H4 (cell line): ENCODE results near the gene RAC2. TPM values are rescaled to one million over a fixed set of nuclear protein-coding genes. Genes with fewer than 3 reads are reported as not detected.
"Not testable (repeated sequence)": the region's sequence is repeated elsewhere in the genome, so short reads cannot be mapped to it uniquely, and the experiment has no call there.

Experiments used
- DNase-seq: peaks from one replicate; pipeline ENCODE4 v3.0.0-alpha.2; 2015; ENCODE audit warnings: low spot score
- total RNA-seq: library from RNA; depleted of rRNA; stranded (reverse); fragments of >200 nt; shearing (Covaris generic); gene quantifications from 2 replicates; pipeline ENCODE4 v1.2.3, GENCODE V29; 2014

RAC2 gene
- total RNA-seq, 1 experiment from 2014 or later = 20.9 TPM

DNA sequence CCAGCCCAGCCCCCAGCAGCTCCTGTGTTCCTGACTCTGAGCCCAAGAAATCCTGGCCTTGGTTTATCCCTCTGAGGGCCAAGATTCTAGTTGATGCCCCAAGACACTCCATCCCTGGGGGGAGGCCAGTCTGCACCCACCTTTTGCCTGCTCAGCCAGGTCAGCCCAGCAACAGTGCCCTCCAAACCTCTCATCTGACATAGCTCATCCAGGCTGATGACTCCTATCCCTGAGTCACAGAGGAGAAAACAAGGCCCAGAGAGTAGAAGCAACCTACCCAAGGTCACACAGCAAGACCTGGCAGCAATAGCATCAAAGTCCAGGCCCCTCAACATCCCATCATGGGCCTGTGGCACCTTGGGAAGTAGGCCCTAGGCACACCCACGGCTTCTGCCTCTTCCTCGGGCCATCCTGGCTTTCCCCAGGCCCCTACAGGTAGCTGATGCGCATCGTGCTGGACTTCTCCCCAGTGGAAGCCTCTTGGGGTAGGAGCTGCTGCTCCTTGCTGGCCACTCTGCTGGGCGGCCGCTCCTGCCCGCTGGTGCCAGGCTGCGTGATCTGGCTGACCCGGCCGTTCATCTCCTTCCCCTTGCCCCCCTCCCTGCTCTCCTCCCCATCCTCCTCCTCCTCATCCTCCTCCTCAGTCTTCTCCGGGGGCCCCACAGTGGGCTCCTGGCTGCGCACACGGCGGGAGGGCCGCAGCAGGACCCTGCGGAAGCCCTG is 37.8 kb downstream of the RAC2 start:
- no peak for DNase-seq

DNA sequence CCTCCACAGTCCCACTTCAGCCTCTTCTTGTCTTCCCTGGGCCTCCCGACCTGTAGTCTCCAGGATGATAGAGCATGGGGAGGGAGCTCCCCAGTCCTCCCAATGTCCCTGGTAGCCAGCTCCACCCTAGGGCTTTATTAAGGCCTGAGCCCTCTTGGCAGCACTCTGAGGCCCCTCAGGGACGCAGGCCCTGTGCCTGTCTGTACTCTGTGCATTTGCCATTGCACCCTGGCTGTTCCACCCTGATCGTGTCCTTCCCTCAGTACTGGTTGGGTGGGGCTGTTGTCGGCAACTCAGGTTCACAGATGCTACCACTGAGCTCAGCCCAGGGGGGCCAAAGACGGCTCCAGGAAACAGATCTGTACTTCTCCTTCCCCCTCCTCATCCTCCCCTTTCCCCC is 39.0 kb downstream of the RAC2 start:
- DNase-seq = no peak

DNA sequence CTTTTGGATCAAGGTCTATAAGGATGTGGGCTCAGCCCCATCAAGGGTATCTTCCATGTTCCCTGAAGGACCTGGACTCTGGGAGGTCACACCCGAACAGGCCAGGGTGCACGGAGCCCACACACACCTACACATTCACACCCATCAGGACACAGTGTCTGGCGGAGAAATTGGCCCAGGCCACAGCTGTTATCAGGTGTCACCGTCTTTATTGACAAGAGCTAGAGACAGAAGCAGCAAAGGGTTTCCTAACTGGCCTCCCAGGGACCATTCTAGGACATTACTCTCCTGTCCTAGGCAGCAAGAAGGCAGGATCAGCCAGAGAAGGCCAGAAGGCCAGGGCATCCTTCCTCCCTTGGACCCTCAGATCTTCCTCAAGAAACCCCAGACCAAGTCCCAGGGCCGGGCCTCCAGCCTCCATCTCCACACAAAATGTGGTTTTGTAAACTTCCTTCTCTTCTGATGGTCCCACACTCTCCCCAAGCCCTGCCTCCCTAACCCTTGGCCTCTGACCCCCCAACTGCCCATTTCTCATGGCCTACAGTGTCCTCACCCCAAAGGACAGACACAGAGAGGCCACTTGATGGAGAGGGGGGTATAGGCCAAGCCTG is 39.9 kb downstream of the RAC2 start:
- no peak for DNase-seq

DNA sequence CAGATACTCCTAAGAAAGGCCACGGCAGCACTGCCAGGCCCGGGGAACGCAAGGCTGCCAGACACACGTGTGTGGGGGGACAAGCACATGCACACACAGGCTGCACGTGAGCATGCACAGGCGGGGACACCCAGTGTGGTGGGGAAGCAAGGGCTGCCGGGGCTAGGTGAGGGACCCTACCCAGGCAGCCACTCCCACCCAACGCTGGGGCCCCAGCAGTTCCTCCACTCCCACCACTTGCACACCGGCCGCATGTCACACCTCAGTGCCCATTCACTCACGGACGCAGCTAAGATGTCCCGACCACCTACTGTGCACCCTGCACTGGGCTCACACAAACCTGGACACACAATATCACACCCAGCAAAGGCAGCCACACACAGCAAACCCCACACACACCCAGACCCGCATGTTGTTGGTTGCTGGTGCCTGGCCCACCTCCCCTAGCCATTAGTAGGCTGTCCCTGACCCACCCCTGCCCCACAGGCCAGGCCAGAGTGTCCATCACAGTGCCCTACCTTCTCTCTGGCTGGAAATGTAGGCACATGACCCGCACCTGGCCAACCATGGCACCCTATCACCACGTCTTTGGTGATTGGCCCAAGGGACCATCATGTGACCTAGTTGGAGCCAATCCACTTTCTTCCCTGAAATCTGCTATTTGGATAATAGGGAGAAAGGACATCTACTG is 40.6 kb downstream of the RAC2 start:
- no peak for DNase-seq

DNA sequence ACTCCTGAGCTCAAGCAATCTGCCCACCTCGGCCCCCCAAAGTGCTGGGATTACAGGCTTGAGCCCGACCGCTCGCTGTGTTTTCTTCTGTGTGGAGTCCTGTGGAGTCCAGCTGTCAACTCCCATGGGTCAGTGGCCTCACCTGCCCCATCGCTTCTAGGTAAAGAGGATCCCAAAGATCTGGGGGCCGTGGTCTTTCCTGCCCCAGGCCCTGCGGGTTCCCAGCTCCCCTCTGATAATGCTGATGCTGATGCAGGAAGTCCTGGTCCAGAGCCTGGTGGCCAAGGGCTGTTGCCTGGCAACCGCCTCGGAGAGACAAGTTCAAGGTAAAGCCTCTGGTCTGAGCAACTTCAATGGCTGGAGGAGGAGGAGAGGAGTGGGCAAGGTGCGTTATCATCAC is 41.4 kb downstream of the RAC2 start:
- no peak for DNase-seq

DNA sequence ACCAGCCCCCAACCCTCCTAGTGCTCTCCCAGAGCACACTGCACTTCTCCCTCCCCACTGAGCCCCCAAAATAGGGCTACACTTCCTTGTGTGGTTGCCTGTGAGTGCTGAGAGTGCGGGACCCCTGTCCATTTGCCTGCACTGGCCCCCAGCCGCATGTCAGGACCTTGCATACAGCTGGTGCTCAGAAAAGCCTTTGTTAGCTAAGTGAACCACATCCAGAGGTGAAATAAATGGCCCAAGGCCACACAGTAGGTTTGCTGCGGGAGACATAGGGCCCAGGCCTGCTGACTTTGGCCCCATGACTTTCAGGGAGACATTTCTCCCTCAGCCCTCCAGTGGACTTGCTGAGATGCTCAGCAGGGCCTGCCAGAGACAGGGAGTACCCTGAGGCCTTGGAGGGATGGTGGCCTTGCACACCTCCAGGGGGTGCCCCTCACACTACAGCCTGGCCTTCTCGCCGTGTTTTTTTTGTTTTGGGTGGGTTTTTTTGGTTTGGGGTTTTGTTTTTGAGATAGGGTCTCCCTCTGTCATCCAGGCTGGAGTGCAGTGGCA is 42.0 kb downstream of the RAC2 start:
- DNase-seq = no peak

DNA sequence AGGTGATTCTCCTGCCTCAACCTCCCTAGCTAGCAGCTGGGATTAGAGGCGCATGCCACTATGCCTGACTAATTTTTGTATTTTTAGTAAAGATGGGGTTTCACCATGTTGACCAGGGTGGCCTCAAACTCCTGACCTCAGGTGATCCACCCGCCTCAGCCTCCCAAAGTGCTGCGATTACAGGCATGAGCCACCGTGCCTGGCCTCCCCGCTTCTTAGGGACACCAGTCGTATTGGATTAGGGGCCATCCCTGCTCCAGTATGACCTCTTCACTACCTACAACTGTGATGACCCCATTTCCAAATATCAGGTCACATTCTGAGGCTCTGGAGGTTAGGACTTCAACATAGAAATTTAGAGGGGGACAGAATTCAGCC is 42.6 kb downstream of the RAC2 start:
- DNase-seq = not testable (repeated sequence)

DNA sequence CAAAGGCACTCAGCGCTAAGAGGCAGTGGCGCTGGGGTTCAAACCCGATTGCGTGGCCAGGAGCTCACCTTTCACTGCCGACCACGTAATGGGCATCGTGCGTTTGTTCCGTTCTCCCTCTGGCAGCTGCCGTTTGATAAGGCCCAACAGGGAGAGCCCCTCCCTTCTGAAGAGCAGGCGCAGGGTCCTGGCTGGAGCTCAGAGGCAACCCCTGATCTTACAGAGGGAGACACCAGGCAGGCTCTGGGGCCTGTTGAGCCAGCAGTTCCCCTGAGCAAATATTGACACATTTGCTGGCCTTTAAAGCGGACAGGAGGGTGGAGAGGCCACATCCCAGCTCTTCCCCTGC is 44.3 kb downstream of the RAC2 start:
- no peak for DNase-seq

DNA sequence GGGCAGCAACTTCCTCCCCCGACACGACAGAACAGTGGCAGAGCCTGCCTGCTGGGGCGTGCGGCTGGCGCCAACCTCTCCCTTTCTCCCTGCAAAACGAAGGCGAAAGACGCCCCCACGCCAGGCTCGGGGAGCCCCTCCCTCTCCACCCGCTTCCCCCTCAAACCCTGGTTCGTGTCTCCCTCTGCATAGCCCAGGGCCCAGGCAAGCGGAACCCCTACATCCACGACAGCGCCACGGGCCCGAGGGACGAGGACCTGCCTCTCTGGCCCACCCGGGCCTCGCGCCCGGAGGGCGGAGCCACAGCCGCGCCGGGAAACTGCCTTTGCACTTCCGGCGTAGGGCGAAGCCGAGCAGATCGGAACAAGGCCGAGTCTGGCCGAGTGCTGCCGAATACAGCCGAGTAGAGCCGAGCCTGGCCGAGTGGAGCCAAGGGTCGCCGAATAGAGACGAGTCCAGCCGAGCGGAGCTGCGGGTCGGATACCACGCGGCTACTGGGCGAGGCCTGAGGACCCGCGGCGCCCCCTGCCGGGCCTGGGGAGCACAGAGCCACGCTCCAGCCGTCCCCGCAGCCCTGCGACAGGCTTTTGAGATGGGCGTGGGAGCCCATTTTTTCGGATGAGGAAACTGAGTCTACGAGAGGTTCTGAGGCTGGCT is 44.8 kb downstream of the RAC2 start:
- DNase-seq = peak; percentile 94

DNA sequence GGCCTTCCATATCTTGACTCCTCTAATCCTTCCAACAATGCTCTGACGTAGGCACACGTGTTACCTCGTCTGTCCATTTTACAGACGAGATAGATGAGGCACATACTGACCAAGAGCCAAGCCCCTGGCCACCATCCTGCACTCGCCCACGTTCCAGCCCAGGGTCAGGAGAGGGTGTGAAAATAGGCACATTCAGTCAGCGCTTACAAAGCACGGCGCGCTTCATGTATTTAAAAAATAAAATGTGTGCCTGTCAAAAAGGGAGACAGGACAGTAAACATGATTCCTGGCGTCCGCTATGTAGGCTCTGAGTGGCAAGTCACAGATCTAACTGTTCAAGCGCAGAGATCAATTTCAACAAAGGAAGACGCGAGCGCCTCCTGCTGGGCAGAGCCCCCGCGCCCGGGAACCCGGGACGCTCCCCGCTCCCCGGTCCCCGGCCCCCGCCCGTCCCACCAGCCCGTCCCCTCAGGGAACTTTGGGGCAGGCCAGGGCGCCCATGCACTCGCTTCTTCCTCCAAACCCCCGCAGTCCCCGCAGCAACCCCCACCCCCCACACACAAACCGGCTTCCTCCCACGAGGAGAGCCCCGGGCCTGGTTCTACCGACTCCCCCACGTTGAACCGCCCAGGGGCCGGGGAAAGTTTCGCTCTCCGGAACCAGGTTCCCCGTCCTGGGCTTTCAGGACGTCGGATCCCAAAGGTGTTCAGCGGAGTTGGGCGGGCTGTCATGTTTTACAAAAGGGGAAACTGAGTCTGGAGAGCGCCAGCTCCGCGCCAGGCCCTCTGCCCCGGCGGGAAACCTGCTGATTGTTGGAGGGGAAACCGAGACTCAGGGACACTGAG is 45.6 kb downstream of the RAC2 start:
- peak; percentile 48 for DNase-seq

DNA sequence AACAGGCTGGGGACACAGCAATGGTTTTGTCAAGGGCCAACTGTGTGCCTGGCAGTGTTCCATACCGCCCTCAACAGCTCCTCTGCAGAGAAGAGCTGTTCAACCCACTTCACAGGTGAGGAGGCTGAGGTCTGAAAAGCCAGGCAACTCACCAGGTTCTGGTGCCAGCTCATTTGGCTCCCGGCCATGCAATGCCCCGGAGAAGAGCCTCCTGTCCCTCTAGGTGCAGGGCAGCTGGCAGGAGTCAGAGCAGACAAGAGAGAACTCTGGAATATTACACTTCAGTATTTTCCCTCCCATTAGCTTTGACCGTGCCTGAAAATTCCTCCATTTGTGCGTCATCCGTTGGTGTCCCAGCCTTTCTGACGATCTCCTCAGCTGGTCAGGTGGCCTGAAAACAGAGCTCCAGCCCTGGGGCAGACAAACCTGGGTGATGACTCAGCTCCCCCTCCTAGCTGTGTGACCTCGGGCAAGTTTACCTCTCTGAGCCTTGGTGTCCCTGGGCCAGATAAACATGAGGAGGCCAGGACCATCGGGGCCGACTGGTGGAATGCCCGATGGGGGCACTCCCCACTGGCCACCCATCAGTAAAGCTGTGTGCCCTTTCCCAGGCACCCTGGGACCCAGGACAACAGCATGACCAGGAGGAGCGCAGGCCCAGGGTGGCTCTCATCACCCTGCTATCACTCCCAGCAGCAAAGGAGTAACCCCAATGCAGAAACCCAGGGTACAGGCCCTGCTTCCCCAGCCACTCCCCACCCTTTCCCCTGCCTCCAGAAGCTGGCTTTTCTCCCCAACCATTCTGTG is 46.4 kb downstream of the RAC2 start:
- DNase-seq = peak; percentile 74

DNA sequence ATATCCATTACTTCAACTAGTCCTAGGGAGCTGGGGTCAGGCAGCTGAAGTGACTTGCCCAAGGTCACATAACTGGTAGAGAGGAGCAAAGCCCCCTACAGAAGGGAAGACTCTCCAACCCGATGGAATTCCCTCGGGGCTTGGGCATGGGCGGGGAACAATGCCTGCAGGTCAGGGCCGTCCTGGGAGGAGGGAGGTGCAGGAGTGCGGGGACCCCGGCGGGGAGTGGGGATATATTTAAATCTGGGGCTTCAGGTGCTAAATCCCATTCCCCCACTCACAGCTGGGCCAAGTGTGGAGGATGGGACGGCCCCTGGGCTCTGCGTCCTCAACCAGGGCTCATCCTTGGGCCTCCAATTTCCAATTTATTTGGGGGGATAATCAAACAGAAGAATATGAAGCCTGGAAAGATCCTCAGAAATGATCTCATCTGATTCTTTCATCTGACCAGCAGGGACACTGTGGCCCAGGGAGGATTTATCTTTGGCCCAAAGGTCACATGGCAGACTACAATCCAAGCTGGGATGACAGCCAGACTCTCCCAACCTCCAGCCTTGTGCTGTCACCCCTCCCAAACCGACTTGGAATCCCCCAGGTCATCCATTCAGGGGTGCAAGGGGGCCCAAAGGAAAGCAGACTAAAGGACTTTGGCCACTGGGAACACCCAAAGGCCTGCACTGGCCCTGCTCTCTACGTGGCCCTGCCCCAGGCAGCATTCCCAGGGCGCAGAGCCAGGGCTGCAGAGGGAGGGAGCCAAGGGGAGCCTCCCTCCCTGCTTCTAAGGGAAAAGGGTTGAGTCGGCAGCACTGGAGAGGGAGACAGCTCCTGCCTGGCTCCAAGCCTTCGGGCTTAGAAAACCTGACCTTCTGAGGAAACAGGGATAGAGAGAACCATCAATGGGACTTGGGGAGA is 47.3 kb downstream of the RAC2 start:
- peak; percentile 65 for DNase-seq

DNA sequence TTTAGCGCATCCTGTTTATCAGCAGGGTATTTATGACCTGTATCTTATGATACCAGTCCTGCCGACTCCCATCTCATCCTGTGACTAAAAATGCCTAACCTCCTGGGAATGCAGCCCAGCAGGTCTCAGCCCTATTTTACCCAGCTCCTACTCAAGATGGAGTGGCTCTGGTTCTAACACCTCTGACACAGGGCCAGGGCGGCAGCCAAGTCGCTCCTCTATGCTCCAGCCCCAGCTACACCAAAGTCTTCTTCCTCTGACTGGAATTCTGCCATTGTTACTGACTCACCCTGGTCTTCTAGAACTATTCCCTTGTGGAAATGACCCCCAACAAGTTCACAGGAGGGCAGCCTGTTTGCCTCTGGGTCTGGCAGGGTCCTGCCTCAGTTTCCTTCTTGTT is 48.1 kb downstream of the RAC2 start:
- no peak for DNase-seq

DNA sequence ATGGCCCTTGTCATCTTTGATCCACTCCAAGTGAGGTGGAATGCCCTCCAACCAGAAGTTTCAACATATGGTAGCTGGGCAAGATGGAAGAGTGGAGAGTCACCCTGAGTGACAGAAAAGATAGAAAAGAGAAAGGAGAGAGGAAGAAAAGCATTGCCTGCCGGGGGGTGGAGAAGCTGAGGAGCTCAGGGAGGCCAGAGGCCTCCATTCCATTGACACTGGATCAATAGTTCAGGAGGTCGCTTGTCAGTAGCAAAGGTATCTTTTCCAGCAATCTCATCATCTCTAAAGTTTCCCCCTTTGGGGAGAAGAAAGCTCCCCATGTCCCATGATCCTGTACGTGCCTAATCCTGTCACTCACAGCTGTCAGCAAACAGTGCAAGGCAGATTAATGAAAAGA is 49.3 kb downstream of the RAC2 start:
- DNase-seq = no peak

DNA sequence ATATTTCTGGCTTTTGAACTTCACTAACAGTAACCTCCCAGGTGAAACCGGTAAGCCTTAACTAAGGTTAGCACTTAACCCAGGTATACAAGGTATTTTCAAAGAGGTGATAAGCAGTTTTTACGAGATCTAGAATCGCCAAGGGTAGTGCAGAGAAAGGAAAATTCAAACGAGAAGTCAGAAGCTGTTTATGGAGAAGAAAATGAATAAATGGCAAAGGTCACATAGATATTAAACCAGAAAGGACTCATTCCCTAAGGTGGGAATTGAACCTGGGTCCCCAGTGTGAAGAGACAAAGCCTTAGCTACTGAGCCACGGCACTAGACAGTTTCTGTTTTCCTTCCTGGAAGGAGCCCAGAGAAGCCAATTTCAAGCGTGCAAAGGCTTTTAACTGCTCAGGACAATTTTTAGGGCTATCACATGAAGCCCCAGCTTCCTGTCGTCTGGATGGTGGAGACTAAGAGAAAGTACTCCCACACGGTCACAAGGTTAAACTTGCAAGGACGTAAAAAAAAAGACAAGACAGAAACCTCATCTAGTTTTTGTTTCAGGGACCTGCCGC is 50.4 kb downstream of the RAC2 start:
- no peak for DNase-seq

DNA sequence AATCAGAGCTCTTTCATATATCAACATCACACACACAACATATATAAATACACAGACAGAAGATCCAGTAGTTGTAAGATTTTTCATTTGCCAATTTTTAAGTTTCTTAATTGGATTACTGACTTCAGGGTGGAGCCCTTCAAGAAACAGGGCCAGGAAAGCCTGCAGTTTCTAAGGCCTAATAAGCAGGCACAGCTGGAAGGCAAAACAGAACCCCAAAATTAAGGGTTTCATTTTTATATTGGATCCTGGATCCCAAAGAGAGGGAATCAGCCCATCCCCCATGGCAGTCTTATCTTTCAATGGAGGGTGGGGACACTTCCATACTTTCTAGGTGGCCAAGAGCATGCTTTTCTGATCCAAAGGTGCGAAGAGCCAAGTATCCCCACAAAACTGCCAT is 51.3 kb downstream of the RAC2 start:
- no peak for DNase-seq

DNA sequence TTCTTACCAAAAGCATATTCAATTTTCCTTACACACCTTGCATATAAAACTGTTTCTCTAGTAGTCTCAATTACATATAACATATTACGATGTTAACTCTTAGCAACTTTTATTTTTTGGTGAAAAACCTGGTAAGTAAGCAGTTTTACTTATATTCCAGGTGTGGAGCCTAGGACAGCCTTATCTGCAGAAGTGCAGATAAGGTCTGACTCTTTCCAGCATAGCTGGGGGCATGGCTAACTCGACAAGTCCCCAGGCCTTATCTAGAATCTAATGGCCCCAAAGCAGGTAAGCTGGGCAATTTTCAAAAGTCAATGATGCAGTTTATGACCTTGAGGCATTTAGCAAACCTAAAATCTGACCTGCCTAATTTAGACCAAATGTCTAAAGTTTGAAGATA is 51.9 kb downstream of the RAC2 start:
- DNase-seq = no peak

DNA sequence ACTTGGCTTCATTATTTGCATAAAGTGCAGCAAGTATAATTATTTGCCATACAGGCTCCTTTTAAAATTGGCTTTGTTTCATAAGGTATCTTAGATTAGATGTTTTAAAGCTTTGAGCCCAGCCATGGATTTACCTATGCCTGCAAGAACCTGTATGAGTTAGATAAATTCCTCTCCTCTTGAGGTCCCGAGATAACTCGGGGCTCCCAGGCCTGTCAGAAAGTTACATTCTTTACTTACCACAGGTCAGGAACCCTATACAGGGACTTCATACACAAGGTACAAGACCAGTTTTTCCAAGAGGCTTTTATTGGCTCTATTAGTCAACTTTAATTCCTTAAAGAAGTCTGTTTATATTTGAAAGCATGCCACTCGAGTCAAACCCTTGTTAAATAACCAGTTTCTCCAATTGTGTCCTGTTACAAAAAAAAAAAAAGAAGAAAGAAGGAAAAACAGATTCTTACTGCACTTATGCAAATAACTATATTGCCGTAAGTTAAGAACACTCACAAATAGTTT is 53.7 kb downstream of the RAC2 start:
- no peak for DNase-seq

DNA sequence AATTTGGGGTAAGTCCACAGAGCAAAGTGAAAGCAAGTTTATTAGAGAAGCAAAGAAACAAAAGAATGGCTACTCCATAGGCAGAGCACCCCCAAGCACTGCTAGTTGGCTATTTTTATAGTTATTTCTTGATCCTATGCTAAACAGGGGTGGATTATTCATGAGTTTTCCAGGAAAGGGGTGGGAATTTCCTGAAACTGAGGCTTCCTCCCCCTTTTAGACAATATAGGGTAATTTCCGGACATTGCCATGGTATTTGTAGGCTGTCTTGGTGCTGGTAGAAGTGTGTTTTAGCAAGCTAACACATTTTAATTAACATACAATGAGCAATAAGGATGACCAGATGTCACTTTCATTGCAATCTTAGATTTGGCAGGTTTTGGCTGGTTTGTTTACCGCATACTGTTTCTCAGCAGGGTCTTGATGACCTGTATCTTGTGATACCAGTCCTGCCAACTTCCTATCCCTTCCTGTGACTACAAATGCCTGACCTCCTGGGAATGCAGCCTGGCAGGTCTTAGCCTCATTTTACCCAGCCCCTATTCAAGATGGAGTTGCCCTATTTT is 55.1 kb downstream of the RAC2 start:
- no peak for DNase-seq
